KG1 (cell line): ENCODE results near the gene TIPIN.
"Not testable (repeated sequence)": the region's sequence is repeated elsewhere in the genome, so short reads cannot be mapped to it uniquely, and the experiment has no call there.

ENCODE experiments used
- DNase-seq: peaks from one replicate; lab custom pipeline; 2025; lab: John Stamatoyannopoulos, UW

Gene TIPIN, protein sequence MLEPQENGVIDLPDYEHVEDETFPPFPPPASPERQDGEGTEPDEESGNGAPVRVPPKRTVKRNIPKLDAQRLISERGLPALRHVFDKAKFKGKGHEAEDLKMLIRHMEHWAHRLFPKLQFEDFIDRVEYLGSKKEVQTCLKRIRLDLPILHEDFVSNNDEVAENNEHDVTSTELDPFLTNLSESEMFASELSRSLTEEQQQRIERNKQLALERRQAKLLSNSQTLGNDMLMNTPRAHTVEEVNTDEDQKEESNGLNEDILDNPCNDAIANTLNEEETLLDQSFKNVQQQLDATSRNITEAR

DNA sequence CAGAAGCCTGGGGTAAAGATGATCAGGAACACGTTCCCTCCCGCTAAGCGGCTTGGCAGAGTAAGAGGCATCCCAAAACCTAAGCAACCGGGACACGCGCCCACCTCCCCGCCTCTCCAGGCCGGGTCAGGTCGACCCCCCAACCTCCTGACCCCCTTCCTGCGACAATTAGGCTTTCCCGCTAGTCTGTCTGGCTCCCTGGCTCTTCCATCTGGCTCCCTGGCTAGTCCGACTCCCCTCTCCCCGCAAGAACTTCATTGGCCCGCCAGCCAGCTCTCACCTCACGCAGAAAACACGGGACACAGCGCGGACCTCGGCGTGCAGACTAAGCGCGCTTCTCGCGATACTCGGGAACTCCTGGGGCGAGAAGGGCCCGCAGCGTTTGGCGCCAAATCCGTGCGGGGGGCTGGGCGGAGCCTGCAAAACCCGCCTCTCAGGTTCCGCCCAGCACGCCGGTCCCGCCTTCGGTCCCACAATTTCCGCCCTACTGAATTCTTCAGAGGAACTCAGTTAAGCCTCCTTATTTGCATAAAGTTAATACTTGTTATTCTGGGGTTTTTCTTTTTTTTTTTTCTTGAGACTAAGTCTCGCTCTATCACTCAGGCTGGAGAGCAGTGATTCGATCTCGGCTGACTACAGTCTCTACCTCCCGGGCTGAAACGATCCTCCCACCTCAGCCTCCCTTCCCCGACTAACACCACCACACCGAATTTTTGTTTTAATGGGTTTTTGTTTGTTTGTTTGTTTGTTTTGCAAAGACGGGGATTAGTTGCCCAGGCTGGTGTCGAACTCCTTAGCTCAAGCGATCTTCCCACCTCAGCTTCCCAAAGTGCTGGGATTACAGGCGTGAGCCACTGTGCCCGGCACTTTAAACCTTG is at the start of gene TIPIN:
Gene TIPIN, minus strand, starts transcription at position 327 of the 878 bp plus-strand sequence. CDS start 3,738 bp downstream, outside the sequence.
- DNase-seq, result peak; percentile 90

DNA sequence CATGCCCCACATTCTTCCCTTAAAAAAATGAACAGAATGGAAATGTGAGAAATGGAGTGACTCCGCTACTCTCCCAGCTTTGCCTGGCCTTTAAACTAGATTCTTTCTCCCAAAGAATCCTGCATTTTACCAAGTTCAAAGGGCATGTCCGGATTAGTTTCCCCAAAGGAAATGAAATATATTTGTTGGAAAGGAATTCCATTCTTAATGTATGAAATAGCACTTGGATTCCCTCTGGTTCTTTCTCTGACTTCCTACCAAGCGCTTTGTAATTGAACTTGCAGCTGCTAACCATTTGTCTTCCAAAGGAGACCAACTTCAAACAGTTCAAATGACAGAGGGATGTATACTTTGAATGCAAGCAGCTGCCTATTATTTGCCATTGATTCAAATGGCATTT is 49.1 kb upstream of the TIPIN start:
- no peak for DNase-seq

DNA sequence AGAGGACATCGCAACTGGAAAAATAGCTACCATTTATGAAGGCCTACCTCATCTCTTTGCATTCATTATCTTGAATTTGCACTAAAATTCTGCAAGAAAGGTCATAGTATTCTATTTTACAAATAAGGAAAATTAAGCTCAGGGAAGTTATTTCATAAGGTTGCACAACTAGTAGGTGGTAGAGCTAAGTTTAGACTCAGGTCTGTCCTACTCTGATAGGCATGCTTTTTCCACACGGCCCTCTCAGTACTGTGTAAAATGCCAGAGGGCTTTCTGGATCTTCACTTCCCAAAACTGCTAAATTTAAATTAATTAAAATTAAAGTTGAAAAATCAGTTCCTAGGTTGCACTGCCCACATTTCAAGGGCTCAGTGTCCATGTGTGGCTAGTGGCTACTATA is 48.5 kb upstream of the TIPIN start:
- no peak for DNase-seq

DNA sequence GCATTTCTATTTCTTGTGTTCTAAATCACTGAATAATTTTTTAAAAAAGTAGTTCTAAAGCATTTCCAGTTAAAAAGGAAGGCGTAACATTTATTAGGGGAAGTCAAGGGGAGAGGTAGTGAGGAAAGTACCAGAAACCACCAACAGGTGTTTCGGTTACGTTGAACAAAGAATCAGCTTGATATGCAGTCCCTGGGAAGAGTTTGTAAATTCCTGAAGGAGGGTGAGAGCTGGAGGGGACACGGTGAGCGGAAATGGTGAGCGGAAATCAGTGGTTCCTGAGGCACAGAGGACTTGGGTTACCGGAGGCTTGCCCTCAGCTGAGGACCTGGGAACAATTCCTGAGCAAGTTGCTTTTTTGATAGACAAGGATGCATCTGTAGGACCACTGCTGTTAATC is 48.0 kb upstream of the TIPIN start:
- DNase-seq, result no peak

DNA sequence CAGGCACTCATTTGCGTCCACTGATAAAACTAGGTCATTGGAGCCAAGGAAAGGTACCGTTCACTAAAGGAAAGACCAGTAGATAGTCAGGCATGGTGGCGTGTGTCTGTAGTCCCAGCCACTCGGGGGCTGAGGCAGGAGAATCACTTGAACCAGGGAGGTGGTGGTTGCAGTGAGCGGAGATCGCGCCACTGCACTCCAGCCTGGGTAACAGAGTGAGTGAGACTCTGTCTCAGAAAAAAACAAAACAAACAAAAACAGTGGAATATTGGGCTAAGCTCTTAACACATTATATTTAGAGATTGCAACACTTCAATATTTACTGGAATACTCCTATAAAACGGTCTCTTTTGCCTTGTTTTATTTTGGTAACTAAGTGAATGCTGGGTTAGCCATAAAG is 47.6 kb upstream of the TIPIN start:
- no peak for DNase-seq

DNA sequence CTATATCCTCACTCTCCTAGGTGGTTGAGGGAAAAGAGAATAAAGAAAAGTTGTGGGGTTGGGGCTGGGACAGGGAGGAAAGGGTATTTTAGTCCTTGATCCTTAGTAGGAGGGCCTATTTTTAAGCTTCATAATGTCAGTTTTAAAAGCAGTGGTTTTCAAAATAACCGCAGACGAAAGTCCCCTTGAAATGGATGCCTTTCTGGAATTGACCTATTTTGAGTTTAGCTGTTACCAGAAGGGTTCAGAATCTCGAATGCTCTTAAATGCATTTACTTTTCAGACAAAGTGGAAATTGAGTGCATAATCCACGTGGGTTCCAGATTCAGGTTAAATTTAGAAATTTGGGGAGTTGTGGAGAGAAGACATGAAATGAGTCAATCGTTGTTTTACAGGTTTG is 46.8 kb upstream of the TIPIN start:
- DNase-seq, result no peak

DNA sequence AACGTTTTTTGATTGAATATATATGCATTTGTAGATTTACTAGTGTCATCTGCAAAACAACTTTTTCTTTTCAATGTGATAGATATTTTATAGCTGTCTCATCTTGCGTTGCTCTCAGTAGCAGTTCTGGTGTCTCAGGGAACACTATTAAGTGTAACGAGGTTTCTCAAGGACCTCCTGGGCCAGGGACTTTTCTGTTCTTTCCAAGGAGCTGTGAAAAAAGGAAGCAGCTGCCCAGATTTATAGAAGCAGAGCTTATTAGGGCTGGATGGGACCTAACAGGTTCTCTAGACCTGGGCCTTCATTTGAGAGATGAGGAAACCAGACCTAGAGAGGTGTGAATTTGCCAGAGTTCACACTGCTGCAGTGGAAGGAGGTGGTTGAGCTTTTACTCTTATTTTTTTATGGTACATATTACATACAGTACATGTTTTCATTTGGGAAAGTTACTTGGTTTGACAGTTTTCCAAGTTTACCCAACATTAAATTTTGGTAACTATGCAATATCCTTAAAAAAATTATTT is 46.3 kb upstream of the TIPIN start:
- DNase-seq, result no peak

DNA sequence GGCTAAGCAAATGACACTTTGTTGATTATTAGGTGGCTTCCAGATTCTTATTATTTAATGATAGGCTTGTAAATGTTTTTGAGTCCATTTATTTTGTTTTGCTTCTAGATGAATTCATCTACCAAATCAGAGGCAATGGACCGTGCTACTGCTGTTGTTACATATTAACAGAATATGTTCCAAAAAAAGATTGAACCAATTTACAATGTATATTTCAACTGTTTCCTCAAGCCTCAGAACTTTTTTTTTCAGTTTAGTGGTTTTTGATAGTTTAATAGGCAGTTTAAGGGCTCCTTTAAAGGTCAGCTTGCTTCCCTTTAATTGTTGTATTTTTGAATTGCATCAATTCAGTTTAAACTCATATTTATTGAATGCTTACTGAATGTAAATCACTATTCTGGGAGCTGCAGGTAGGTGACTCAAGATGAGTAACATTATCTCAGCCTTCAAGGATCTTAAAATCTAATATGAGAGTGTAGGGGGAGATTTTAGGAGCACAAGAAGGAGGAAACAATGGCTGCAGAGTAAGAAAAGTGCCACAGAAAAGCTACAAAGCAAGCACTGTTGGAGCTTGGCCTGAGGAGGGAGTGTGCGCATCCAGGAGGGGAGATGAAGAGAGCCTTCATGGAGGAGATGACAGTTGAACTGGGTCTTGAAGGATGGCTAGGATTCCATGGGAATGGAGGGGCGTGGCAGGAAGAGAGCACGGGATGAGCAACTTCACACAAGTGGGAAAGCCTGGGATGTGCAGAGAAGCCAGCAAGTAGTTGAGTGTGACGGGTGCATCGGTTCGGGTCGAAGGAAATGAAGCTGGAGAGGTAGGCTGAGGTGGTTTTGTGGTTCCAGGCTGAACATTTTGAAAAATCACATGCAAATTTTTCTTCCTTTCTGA is 44.9 kb upstream of the TIPIN start:
- DNase-seq, result no peak

DNA sequence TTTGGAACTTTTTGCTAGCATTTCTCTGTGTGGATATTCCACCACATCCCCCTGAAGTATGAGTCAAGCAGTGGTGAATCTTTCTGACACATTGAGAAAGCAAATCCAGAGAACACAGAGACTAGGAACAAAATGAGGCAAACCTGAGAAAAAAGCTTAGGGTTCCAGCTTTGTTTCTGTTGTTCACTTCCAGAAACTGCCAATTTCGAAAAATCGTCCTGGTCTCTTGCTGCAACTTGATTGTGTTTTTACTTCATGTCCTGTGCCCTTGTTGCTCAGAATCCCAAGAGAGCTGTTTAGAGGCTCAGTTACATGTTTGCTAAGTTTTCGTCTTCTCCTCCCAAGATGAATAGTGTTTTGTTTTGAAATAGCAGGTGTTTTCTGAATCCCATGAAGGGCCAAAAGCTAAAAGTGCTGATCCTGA is 43.9 kb upstream of the TIPIN start:
- DNase-seq, result no peak

DNA sequence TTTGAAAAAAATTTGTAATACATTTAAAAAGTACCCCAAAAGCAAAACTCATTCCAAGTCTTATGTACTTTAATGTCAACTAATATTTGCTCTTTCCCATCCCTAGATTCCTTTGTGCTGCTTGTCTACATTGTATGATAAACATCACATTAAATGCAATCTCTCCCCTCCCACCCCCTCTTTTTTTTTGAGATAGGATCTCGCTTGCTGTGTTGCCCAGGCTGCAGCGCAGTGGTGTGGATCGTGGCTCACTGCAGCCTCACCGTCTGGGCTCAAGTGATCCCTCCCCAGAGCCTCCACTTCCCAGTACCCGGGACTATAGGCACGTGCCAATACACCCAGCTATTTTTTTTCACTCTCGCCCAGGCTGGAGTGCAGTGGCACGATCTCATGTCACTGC is 42.8 kb upstream of the TIPIN start:
- DNase-seq, result no peak

DNA sequence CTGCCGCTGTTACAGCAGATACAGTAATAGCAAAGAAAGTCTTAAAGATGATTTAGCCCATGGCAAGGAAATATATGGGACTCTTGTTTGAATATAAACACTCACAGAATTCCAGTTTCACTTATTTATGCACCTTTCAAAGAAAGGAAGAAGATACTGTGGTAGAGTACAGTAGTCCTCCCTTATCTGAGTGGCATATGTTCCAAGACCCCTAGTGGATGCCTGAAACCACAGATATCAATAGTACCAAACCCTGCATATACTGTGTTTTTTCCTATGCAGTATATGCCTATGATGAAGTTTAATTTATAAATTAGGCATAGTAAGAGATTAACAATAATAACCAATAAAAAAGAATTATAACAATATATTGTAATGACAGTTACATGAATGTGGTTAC is 38.4 kb upstream of the TIPIN start:
- DNase-seq, result no peak

DNA sequence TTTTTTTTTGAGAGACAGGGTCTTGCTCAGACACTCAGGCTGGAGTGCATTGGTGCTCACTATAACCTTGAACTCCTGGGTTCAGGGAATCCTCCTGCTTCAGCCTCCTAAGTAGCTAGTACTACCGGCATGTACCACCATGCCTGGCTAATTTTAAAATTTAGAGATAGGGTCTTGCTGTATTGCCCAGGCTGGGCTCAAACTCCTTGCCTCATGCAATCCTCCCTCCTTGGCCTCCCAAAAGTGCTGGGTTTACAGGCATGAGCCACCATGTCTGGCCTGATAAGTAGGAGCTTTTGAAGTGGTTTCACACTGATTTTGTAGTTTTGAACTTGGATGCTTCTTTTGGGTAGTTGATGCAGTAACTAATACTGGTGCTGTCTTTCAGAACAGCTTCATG is 38.0 kb upstream of the TIPIN start:
- DNase-seq, result no peak

DNA sequence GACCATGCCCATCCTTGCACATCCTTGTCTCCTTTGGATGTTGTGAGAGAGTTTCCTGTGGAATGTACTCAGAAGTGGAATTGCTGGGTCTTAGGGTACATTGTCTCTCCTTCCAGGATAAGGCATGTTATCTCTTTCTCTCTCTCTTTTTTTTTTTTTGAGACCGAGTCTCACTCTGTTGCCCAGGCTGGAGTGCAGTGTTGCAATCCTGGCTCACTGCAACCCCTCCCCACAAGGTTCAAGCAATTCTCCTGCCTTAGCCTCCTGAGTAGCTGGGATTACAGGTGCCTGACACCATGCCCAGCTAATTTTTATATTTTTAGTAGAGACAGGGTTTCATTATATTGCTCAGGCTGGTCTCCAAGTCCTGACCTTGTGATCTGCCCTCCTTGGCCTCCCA is 36.6 kb upstream of the TIPIN start:
- DNase-seq, result not testable (repeated sequence)

DNA sequence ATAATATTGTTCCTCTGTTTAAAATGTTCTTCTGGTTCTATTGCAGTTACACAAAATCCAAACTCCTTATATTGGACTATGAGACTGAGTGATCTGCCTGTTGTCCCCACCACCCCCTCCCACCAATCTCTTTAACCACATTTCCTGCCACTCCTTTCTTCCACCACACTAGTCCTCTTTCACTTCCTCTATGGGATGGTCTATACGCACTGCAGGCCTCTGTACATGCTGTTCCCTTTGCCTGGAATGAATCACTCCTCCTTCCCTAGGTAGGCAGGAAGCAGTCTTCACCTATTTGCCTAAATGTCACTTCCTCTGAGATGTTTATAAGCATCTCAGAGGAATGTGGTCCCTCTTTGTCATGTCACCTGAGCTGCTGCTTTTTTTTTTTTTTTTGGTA is 34.2 kb upstream of the TIPIN start:
- DNase-seq, result no peak

DNA sequence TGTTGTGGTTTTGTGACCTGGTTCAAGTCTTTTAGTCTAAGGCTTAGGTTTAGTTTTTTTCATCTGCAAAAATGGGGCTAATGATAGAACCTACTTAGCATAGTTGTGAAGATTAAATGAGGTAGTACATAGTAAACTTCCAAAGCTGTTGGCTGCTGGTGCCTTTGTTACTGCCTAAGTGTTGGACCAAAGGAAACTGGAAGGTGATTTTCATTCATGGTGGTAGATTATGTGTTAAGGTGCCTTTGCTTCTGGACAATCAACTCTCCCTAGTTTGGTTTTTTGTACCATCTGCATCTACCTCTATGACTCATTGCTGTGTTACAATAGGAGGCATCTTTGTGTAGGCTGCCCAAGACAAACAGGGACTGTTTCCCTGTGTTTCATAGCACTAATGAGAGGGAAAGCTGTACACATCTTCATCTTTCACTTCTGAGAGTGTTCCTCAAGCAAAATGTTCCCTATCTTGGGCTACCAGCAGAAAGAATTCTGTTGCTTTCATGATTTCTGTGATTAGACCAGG is 33.4 kb upstream of the TIPIN start:
- no peak for DNase-seq

DNA sequence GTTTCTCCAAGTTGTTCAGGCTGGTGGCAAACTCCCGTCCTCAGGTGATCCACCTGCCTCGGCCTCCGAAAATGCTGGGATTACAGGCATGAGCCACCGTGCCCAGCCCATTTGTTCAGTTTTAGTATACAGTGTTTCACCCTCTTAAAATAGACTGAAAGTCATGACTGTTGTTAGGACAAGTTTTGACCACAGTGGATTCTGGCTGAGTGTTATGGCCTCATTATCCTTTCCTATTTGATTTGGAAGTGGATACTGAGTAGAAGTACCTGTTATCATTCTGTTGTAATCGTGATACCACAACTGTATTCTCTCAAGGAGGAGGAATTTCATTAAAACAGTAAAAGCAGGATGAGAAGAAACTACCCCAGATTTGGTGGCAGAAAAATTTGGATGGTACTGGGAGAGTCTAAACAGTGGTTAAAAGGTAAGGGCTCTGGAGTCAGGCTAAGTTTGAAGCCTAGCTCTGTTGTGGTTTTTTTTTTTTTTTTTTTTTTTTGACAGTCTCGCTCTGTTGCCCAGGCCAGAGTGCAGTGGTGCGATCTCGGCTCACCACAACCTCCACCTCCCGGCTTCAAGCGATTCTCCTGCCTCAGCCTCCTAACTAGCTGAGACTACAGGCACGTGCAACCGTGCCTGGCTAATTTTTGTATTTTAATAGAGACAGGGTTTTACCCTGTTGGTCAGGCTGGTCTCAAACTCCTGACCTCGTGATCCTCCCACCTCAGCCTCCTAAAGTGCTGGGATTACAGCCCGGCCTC is 32.8 kb upstream of the TIPIN start:
- no peak for DNase-seq

DNA sequence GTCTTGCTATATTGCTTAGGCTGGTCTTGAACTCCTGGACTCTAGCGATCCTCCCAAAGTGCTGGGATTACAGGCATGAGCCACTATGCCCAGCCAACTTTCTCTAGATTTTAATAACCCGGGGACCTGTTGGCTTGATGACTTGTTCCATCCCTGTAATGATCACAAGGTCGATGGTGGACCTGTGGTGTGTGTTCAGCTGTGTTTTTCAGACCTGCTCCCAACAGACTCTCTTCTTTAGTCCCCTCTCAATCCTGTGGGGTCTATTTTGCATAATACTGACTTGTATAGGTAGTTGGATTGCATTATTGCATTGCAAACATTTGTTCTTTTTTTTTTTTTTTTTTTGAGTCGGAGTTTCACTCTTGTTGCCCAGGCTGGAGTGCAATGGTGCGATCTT is 32.1 kb upstream of the TIPIN start:
- DNase-seq, result no peak

DNA sequence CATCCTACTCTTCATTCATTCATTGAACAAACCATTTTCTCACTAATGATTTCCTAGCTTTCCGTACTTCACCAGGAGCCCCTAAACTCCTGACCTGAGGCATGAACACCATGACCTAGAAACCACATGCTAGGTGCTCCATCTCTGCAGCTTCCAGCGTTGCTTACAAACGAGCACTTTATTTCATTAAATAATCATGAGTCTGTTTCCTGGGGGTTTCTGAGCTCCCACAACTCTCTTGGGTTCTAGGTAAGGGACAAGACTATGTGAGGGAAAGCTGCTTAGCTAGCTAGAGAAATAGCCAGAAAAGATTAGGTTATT is 31.5 kb upstream of the TIPIN start:
- no peak for DNase-seq

DNA sequence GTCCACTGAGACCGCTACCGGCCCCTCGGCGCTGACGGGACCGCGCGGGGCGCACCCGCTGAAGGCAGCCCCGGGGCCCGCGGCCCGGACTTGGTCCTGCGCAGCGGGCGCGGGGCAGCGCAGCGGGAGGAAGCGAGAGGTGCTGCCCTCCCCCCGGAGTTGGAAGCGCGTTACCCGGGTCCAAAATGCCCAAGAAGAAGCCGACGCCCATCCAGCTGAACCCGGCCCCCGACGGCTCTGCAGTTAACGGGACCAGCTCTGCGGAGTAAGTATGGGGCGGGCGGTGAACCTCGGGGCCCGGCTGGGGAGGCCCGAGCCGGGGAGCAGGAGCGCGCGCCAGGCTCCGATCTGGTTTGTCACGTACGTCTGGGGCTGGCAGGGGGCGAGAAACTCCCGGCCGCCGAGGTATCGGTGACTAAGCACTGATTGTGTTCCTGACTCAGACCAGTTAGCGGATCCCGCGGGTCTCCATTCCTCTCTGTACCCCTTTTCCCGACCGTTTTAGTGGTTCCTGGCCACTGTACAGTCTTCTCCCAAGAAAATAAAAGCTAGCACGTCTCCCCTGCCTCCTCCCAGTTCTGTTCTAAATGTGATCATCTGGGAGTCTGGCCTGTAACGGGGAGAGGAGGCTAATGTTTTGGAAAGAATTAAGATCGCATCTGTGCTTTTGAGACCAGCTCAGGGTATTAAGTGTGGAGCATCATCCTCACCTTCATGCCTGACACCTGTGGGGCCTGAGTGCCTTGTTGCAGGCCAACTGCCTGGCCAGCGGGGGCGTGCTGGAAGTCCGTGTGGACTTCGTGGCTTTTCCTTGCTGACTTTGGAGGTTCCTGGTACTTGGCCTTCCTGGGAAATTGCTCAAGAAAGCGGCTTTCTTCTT is 30.9 kb upstream of the TIPIN start:
- DNase-seq, result no peak
